Urinary bladder (tissue), 4 donors: ENCODE results near the gene LEF1. TPM values are rescaled to one million over a fixed set of nuclear protein-coding genes. Genes with fewer than 3 reads are reported as not detected.

Source experiments
- DNase-seq: peaks from one replicate; pipeline ENCODE4 v3.0.0-alpha.2; 2015; ENCODE audit errors: extremely low spot score
- H3K27ac ChIP-seq: one replicate; pipeline ENCODE4 v1.5.1; 2013; ENCODE audit warnings: low read depth, mild to moderate bottlenecking, moderate library complexity
- H3K36me3 ChIP-seq: one replicate; pipeline ENCODE4 v1.6.1; 2013; ENCODE audit warnings: mild to moderate bottlenecking, moderate library complexity; ENCODE audit not compliant: insufficient read depth
- H3K4me1 ChIP-seq: one replicate; pipeline ENCODE4 v1.6.1; 2013; ENCODE audit warnings: mild to moderate bottlenecking, moderate library complexity; ENCODE audit not compliant: insufficient read depth
- H3K4me3 ChIP-seq: one replicate; pipeline ENCODE4 v1.5.1; 2013; ENCODE audit warnings: low read depth, low read length
- WGBS: extraction: QIAGEN DNeasy Blood & Tissue Kit; methylation state at CpG from one replicate; pipeline ENCODE4 v1.1.7; 2013; 5-methylcytosine and 5-hydroxymethylcytosine counted together
- polyA plus RNA-seq: library from polyadenylated mRNA; stranded (reverse); fragments of 200-250 nt; gene quantifications from one replicate; pipeline ENCODE4 v1.2.3, GENCODE V29; 2013
- total RNA-seq: library from RNA; depleted of rRNA; stranded (reverse); fragments of >200 nt; gene quantifications from one replicate; pipeline ENCODE4 v1.2.3, GENCODE V29; 2014
- donor health status: healthy with polysubstance abuse.
- donor health status: healthy.

The LEF1 gene
- total and polyA plus RNA-seq, 2 donors, result 7.7 to 9.5 TPM

- 85% methylated on average over 3 of the region's 3 CpGs for WGBS
- no peak overlapping the region for H3K27ac ChIP-seq
- H3K36me3 ChIP-seq, result no peaks in the 10 kb centered on the region
- no peak for DNase-seq
- no peaks in the 10 kb centered on the region for H3K4me1 ChIP-seq
- no peak overlapping the region for H3K4me3 ChIP-seq
Observed at GRCh38 chr4:108192935-108193334, 24.2 kb upstream of the LEF1 start.

DNA sequence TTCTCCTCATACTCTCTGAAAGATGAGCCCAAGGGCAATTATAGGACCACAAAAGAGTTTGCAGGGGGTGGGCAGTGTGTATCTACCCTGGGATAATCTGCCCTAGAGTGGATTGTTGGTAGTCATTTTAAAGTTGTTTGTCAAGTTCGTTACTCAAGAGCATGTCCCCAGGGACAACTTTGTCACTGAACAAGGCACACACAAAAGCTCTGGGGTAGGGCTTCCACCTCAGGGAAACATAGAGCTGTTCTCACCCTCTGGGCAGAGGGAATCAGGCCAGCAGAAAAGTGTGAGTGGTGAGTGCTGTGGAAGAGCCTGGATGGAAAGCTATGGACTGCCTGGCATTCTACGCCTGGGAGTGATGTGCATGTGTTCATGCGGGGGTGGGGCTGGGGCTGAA, 23.3 kb upstream of the LEF1 start:
- 79% methylated on average over 3 of the region's 3 CpGs for WGBS
- Histone ChIP-seq H3K4me3 (no peak overlapping the region), H3K4me1 (no peaks in the 10 kb centered on the region), H3K36me3 (no peaks in the 10 kb centered on the region), H3K27ac (no peak overlapping the region)
- DNase-seq, result no peak

DNA sequence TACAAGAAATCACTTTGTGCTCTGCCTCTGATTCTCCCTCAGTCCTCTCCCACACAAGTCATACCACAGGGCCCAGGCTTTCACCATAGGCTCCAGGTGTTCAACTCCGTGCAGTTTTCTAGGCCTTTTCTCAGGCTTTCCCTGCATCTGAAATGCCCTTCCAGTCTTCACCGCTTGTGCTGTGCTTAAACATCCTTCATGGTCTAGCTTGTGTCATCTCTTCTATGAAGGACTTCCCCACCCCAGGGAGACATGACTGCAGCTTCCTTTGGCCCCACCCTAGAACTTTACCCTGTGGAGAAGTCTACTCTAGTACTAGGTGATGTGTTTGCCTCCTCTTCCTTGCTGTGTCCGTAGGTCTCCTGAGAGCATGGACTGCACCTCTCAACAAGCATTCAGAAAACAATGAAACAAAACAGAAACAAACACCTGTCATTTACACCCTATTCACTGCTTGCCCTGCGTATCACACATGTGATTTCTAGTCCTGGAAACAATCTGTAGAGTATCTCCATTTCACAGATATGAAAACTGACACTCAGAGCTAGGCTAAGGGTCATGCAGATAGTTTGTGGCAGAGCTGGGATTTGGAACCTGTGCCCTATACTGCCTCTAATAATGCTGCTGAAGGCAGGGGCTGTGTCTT, 22.7 kb upstream of the LEF1 start:
- no peak overlapping the region for H3K27ac ChIP-seq
- no peak for DNase-seq
- 92% methylated on average over 4 of the region's 4 CpGs for WGBS
- no peaks in the 10 kb centered on the region for H3K4me1 ChIP-seq
- H3K4me3 ChIP-seq, result no peak overlapping the region
- no peaks in the 10 kb centered on the region for H3K36me3 ChIP-seq

- Histone ChIP-seq H3K4me3 (no peak overlapping the region), H3K36me3 (no peaks in the 10 kb centered on the region), H3K27ac (no peak overlapping the region), H3K4me1 (no peaks in the 10 kb centered on the region)
- 72% methylated on average over 2 of the region's 2 CpGs for WGBS
- DNase-seq, result no peak
Observed at GRCh38 chr4:108188770-108189169, 20.0 kb upstream of the LEF1 start.

DNA sequence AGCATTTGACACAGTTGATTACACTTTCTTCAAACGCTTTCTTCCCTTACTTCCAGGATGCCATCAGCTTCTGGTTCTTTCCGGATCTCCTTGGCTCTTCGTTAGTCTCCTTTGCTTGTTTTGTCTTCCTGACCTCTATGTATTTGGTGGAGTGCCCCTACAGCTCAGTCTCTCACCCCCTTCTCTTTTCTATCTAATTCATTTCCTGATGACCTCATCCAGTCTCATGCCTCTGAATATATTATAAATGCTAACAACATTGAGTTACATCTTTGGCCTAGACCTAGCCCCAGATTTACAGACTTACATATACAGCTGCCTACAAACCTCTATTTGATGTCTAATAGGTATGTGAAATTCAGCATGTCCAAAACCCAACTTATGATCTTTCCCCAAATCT, 16.5 kb upstream of the LEF1 start:
- WGBS, result 91% methylated on average over 3 of the region's 3 CpGs
- Histone ChIP-seq H3K36me3 (no peaks in the 10 kb centered on the region), H3K4me3 (no peak overlapping the region), H3K27ac (no peak overlapping the region), H3K4me1 (no peaks in the 10 kb centered on the region)
- DNase-seq, result no peak

DNA sequence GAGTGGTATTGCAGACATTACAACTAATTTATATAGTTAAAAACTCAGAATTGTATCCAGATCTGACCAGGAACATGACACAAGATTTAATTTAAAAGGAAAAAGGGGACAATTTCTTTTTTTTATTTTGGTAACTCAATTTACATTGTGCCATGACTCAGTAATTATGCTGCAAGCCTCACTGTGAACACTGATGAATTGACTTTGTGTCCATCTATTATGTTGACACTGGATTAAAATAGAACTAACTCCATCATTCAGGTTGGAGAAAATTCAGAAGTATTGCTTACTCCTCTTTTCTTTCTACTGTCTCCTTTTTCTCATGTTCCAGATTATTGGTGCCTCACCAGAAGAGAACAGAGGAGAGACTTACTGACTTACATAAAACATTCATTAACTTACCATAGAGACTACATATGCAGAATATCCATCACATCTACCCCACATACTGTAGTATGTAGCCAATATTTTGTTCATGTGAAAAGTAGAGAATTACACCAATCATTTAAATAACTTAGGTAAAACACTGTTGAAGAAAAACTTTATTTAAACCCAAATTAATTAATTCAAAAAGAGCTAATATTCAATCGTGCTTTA, 15.8 kb upstream of the LEF1 start:
- Histone ChIP-seq H3K36me3 (no peaks in the 10 kb centered on the region), H3K27ac (no peak overlapping the region), H3K4me1 (no peaks in the 10 kb centered on the region), H3K4me3 (no peak overlapping the region)
- WGBS, result 84% methylated on average over 1 of the region's 1 CpG
- no peak for DNase-seq

GRCh38 chr4:108181704-108182103, 13.0 kb upstream of the LEF1 start:
- Histone ChIP-seq H3K4me1 (no peaks in the 10 kb centered on the region), H3K36me3 (no peaks in the 10 kb centered on the region), H3K4me3 (no peak overlapping the region), H3K27ac (no peak overlapping the region)
- DNase-seq, result no peak
- 92% methylated on average over 2 of the region's 2 CpGs for WGBS

GRCh38 chr4:108180513-108180912, 11.8 kb upstream of the LEF1 start:
- Histone ChIP-seq H3K36me3 (no peaks in the 10 kb centered on the region), H3K27ac (no peak overlapping the region), H3K4me3 (no peak overlapping the region), H3K4me1 (no peaks in the 10 kb centered on the region)
- no peak for DNase-seq
- WGBS, result 71% methylated on average over 1 of the region's 1 CpG

GRCh38 chr4:108175966-108176365, 7.2 kb upstream of the LEF1 start:
- Histone ChIP-seq H3K4me1 (no peaks in the 10 kb centered on the region), H3K36me3 (no peaks in the 10 kb centered on the region), H3K4me3 (no peak overlapping the region), H3K27ac (no peak overlapping the region)
- no peak for DNase-seq
- WGBS, result 66% methylated on average over 3 of the region's 3 CpGs

GRCh38 chr4:108174856-108175255, 6.1 kb upstream of the LEF1 start:
- Histone ChIP-seq H3K27ac (no peak overlapping the region), H3K4me1 (no peaks in the 10 kb centered on the region), H3K36me3 (no peaks in the 10 kb centered on the region), H3K4me3 (no peak overlapping the region)
- DNase-seq, result no peak

GRCh38 chr4:108173599-108174057, 4.9 kb upstream of the LEF1 start:
- H3K4me3 ChIP-seq, result peak overlapping the region; percentile 51
- WGBS, result 59% methylated on average over 11 of the region's 11 CpGs
- DNase-seq, result no peak
- no peaks in the 10 kb centered on the region for H3K36me3 ChIP-seq
- peaks cover 3% of the 10 kb centered on the region for H3K4me1 ChIP-seq
- H3K27ac ChIP-seq, result no peak overlapping the region

DNA sequence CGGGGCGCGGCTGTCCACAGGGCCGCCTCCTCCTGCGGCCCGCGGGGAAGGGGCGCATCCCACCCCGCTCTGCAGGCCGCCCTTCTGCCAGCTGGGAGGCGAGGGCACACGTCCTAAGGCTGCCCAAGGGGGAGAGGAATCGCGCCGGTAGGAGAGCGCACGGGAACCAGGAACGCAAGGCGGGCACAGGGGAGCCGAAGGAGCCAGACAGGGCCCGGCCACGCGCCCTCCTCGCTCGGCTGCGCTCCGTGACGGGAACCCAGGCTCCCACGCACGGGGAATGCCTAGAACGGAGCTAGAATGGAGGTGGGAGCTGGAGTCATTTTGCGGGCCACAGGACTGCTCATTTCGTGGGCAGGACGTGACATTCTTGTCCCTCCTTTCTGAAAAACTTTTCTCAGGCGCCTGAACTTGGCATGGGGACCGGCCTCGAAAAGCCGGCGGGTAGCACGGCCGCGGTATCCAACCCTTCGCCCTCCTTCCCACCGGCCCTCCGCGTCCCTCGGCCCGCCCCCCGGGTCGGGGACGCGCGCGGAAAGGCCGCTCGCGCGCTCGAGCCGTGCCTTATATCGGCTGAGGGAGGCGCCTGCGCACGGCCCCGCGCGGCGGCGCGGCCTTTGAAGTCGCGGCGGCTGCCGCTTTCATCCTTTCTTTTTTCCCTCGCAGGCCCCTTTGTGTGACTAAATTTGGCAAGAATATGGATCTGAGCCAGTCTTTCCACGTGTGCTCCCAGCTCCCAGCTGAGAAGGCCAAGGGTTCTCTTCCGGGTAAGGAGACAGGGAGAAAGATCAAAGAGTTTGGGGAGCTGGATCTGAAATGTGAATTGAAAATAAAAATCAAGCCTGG, 4.2 kb upstream of the LEF1 start:
- WGBS, result under 1% methylated on average over 77 of the region's 77 CpGs
- no peak for DNase-seq

DNA sequence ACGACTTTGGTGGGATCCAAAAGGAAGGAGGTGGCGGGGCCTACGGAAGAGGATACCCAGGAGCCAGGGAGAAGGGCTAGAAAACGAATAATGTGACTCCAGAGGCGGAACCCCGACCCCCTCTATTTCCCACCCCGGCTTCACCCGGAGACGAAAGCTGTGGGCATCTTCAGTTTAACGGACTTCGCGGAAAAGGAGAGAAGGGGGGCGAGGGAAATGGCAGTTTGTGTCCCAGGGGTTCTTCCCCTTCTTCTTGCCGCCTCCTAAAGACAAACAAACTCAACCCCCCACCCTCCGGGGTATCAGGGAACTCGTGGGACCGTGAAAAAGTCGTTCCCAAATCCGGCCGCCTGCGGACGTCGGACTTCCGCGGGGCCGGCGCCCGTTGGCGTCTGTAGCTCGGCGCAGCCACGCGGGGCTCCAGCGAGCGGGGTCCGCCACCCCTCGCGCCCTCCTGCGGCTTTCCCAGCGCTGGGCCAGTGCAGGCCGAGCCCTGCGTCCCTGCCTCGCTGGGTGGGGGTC, 3.6 kb upstream of the LEF1 start:
- H3K4me3 ChIP-seq, result peak overlapping the region; percentile 51
- H3K36me3 ChIP-seq, result no peaks in the 10 kb centered on the region
- DNase-seq, result no peak
- WGBS, result 4% methylated on average over 43 of the region's 43 CpGs
- H3K4me1 ChIP-seq, result peaks cover 3% of the 10 kb centered on the region
- peak overlapping the region; percentile 49 for H3K27ac ChIP-seq

More for the DNA sequence above, 4.2 kb upstream of the LEF1 start:
- no peaks in the 10 kb centered on the region for H3K36me3 ChIP-seq
- peaks cover 3% of the 10 kb centered on the region for H3K4me1 ChIP-seq
- H3K27ac ChIP-seq, result peak overlapping the region; percentile 49
- peak overlapping the region; percentile 51 for H3K4me3 ChIP-seq
